Right renal pelvis (tissue), 4 donors: Measurements from ENCODE around the gene EPS8. TPM values are rescaled to one million over a fixed set of nuclear protein-coding genes. Genes with fewer than 3 reads are reported as not detected.

Experiments used
- DNase-seq, 4 donors: peaks; one replicate each; pipeline ENCODE4 v3.0.0-alpha.2; 2013; ENCODE audit warnings: low read depth in 4 of 4, low spot score in 3 of 4, missing footprints in 1 of 4
- polyA plus RNA-seq, 4 donors: library from polyadenylated mRNA; unstranded; fragments of 120-200 nt; gene quantifications; one replicate each; pipeline ENCODE4 v1.2.1, GENCODE V29; 2013; ENCODE audit not compliant: insufficient read length in 4 of 4

The EPS8 gene
- 10 to 100 TPM; 56.9 to 65.8 (median 61.9) TPM for polyA plus RNA-seq

DNA sequence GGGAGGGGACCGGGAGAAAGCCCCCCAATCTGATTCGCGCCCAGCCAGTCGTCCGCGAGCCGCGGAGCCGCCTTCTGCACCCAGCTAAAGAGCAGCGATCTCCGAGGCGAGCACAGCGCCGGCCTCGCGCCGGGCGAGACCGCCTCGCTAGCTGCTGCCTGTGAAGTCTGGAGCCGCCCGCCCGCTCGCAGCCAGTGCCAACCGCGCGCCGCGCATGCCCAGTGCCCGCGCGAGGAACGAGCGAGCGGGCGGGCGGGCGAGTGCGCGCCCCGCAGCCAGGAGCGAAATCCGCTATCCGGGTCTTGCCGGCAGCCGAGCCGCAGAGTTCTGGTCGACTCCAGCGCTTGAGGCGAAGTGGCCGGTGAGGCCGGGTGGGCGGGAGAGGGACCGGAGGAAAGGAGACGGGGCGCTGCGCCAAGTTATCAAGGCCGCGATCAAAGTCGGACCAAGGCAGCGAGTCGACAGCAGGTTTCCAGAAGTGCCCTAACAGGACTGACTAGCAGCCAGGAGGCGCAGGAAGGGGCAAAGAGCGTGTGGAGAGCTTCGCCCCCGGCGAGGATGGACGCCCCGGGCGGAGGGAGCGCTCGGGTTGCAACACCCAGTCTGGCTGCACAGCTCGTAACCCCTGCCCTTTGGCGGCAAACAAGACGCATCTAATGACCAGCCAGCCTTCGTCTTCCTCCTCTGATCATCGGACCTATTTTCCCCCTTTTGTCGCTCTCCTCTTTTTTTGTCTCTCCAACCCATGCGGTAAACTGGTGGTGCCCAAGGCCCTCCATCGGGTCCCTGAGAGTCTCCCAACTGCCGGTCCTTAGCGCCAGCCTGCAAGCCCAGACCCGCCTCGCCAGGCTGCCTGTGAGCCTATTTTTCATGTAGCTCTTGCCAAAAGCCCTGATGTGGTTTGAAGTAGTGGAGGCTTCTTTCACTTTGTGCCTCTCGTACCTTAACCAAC is at the start of gene EPS8:
Gene EPS8 (minus strand): TSS at position 169 of the 952 bp plus-strand sequence. CDS start 106,437 bp downstream, outside the sequence.
- DNase-seq, result peak; percentile 81 to 86 (median 84)

DNA sequence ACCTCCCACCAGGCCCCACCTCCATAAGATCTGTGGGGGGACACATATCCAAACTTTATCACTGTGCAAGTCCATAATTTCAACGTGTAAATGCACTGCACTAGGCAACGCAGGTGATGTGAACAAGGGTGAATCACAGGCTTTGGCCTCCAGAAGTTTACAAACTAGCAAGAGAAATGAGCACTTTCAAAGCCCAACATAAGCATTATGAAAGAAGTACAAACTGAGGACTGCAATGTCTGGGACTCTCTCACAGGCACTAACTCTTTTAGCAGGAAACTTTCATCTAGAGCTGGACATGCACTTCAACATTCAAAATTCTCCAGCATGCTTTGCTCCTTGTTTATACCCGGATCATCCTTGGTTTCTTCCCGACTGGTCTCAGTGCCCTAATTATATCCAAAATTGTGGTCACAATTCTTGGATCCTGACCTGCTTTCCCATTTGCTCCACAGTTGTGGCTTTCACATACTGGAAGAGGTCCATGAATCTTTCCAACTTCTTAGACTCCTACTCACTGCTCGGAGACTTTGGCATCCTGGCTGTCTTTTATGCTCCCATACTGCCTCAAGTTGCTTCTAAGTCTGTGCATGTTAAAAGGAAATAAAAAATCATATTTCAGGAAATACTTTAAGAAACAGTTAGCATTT is 48.1 kb upstream of the EPS8 start:
- DNase-seq, result no peak

DNA sequence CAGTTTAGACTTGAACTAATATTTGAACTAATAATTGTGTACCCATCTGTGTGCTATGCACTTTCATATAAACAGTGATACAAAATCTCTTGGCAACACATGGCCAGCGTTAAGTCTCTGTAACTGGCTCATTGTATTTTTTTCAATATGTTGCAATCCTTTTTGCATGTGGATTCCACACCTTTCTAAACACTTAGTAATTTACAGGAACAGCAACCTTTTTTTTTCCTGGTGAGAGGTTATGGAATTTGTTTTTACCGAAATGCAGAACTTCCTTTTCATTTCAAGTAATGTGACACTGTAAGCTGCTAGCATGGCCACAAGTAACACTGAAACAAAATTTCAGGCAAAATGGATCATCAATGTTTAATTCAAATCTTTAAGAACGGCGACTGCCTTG is 45.4 kb upstream of the EPS8 start:
- no peak for DNase-seq

DNA sequence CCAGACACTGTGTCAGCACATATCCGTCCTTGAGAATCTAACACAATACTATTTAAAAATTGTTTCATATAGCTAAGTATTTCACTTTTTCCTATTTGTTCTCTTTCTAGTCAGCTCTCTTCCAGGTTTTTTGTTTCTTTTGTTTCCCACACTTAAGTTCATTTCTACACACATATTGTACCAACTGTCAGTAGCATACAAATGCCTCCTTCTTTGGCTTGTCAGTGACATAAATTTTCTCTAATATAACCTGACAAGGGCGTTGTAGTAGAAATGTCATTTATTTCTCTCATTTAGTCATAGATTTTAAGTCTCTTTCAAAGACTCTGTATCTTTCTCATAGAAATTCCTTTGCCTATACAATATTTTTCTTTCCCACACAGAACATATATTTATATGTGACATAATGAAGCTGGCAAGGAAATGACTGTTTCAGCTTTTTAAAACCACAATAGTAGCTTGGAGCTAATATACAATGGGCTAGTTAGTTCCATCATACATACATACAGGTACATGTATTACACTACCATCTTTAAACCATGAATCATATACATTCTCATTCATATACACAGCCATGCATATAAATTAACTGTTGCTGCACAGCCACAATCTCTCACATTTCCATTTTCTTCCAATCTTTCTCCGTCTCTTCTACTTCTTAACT is 42.3 kb upstream of the EPS8 start:
- no peak for DNase-seq

DNA sequence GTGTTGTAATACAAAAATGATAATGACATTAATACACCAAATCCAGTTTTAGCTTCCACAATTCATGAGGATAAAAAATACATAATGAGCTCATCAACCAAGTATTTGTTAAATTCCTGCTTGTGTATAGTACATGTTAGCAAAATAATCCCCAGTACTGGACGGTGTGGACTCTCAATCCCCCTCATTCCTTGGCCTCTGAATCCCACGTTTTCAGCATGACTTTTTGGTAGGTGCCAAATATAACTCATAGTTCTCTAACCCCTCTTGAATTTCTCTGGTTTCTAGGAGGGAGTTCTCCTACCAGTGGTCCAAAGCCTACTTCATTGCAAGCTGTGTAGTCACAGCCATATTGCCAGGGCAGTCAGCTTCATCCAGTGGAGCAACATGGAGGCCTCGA is 41.4 kb upstream of the EPS8 start:
- DNase-seq, result no peak

DNA sequence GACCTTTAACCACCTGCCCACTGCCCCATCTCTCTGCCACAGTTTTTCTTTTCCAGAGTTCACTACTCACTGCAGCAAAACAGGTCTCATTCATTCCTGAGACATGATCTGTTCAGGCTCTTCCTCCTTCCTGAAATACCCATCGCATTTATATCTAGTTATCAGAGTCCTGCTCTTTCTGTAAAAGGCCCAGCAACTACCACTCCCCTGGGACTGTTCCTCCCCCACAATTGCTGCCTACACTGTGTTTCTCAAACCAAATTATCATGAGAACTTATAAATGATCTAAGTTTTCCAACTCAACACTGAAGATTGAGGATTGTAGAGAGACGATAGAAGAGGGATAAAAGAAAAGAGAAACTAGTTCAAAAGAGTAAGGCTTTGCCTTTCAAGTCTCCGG is 40.8 kb upstream of the EPS8 start:
- DNase-seq, result no peak

DNA sequence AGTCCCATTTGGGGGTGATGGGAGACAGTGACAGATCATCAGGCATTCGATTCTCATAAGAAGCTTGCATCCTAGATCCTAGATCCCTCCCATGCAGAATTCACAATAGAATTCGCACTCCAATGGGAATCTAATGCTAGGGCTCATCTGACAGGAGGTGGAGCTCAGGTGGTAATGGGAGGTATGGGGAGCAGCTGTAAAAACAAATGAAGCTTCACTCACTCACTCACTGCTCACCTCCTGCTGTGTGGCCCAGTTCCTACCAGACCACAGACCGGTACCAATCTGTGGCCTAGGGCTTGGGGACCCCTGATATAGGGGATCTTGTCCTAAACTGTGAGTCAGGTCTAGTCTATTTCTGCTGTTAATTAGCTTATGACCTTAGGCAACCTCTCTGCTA is 40.1 kb upstream of the EPS8 start:
- no peak for DNase-seq

DNA sequence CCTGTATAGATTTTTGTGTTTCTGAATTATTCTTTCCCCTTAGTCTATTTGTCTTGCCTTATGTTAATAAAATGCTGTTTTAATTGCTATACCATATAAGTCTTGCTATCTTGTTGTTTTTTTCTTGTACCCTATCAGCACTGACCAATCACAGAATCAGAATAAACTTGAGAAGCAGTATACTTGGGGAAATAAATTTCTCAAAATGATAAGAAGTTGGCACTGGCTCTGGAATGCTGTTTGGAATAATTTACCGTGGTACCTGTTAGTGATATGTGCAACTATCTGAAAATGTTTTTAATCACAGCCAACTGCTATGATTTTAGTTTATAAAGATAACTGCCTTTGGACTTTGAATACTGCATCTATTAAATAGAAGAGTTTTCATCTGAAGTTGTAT is 37.9 kb upstream of the EPS8 start:
- no peak for DNase-seq

DNA sequence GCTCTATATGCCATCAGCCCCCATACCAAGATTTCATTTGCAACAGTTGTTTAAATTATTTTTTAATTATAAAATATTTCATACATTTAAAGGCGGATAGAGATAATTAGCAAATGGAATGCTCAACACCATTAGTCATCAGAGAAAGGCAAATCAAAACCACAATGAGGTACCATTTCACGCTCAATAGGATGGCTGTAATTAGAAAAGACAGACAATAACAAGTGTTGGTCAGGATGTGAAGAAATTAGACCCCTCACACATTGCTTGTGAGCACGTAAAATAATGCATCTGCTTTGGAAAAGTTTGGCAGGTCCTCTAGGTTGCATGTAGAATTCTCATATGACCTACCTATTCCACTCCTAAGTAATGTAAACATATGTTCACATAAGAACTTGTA is 35.3 kb upstream of the EPS8 start:
- no peak for DNase-seq

DNA sequence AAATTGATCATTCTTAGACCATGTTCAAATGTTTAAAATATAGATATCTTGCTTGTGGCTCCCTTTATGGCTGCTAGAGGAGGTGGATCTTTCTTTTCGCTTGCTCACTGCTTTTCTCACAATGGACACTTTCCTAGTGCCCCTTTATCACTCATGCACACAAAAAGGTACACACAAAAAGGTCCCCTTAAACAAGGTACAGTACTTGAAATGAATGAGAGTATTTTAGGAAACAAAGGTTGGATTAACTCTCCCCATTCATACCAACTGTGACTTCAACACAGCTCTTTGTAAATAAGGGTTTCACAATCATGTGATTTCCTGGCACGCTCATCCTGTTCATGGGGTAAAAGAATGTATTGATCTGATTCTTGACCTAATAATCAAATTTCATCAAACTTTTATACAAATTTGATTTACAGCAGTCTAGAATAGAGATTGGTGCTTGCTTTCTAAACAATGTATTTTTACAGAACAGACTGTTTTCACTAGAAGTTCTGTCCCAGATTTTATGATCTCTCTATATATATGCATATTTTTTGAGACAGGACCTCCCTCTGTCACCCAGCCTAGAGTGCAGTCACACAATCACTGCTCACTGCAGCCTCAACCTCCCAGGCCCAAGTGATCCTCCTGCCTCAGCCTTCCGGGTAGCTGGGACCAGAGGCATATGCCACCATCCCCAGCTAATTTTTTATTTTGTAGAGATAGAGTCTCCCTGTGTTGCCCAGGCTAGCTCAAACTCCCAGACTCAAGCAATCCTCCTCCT is 34.4 kb upstream of the EPS8 start:
- no peak for DNase-seq

DNA sequence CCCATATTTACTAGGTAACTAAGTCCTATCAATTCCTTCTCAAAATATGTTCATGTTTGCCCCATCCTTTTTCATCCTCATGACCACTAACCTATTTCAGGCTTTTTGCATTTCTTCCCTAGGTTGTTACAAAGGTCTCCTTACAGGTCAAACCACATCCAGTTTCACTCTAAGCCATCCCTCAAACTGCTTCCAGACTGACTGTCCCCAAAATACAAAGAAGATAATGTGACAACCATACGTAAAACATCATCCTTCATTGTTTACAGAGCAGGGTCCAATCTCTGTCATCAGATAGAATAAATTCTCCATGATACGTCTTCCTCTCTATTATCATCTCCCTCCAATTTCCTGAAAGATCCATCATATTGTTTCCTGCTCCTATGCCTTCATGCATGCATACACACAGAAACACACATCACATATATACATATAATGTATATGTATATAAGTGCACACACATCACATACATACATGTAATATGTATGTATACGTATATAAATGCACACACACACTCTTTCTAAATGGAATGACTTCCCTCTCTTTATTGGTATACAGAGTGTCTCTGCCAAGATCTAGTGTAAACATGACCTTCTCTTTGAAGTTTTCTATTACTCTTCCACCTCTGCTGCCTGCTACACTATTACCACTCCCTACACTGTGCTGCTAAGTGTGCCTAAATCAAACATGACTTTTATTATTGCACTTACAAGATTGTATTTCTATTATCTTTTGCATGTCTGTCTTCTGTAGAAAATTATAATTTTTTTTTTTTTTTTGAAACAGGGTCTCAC is 30.7 kb upstream of the EPS8 start:
- DNase-seq, result no peak

DNA sequence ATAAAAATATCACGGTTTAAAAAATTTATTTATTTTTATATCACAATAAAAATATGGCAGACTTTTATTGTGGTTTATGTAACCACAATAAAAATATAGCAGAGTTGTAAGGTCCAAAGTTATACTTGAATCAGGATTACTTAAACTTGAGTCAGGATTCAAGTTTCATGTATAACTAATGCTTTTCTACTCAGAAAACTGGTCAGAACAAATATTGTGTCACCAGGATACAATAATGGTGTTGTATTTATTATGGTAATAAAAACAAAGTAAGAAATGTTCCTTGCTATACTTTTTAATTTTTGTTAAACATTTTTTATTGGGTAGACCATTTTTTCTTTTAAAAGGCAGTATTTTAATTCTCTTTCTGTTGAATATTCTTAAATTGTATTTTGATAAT is 29.2 kb upstream of the EPS8 start:
- no peak for DNase-seq

DNA sequence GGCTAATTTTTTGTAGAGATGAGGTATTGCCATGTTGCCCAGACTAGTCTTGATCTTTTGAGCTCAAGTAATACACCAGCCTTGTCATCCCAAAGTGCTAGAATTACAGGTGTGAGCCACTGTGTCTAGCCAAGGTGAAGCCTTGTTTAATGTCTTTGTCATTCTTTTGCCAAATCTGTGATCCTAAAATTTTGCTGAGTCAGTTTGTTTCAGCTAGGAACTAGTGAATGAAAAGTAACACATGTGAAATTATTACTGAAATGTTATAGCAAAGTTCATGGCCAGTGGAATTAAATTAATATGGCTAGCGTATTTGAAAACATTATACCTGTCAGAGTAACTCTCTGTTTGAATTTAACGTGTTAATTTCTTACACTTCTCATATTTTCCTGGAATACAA is 26.5 kb upstream of the EPS8 start:
- DNase-seq, result no peak

DNA sequence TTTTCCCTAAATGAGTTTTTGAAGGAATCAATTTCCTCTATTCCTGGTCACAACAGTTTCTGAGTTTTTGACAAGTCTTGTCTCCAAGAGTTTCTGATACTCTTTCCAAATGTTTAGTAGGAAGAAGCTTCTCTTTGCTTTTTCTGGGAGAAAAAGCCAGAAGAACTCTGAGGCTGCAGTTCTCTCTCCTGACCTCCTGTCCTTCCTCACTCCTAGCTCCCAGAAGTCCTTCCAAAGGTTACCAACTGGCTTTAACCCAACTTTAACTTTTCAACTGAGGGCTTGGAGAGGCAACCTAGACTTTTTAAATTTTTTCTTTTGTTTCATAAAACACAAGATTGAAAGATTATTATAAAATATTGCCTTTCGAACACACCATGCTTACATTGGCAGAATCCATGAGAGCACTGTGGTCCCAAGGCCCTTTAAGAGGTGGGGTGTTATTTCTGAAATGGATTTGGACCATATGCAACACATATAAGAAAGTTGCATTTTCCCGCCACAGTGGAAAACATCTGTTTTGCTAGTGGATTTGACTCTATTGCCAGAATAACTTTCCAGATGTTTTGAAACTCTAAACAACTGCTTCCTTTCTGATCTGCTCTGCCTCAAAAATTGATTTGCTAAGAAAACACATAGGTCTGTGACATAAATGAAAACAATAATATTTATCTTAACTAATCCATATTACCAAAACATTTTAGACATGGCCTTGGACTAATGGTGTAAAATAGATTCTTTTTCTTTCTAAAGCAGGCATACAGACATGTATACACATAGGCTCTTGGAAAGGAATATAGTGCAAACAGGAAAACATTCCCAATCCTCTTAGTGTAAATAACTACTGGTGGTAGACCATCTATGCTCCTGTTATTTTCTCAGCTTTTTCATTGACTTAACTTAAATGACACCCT is 22.3 kb upstream of the EPS8 start:
- DNase-seq, result peak in 1 of 4 donors; percentile 30

DNA sequence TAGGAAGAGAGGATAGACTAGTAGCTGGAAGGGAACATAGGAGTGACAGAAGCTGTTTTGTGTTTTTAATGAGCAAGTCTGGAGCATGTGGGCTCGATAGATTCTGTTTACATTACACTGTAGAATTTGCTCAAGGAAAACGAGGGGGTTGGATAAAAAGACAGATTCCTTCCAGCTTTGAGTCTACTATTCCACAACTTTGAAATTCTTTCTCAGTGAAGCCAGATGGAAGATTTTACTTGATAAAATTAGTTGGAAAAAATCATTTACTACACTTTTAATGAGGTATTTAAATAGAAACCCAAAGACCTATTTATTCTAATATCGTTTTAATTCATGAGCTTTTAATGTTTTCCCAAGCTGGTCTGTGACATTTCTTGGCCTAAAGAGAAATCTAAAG is 19.5 kb upstream of the EPS8 start:
- peak in 2 of 4 donors; percentile 30 to 49 for DNase-seq

DNA sequence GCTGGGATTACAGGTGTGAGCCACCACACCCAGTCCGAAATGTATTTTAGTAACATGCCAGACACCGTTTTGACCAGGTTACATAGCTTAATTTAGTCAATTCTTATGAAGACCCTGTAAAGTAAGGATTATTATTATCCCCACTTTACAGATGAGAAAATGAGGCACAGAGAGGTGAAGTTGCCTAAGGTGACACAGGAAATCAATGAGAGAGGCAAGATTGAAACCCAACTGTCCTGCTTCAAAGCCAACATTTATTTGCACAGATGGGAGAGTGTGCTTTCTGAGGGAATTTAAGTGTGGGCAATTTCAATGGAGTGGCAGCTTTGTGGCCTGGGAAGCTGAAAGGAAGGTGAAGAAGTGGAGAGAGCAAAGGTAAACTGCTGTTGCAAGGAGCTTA is 19.1 kb upstream of the EPS8 start:
- no peak for DNase-seq

DNA sequence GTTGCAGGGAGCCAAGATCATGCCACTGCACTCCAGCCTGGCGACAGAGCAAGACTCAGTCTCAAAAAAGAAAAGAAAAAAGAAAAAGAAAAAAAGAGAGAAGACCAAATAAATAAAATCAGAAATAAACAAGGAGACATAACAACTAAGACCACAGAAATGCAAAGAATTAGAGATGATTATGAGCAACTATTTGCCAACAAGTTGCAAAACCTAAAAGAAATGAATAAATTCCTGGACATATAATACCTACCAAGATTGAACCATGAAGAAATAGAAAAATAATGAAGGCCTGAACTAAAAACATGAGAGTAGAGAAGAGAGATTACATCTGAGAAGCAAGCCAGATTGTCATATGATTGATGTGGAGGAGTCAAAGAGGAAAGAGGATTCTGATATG is 17.6 kb upstream of the EPS8 start:
- no peak for DNase-seq

DNA sequence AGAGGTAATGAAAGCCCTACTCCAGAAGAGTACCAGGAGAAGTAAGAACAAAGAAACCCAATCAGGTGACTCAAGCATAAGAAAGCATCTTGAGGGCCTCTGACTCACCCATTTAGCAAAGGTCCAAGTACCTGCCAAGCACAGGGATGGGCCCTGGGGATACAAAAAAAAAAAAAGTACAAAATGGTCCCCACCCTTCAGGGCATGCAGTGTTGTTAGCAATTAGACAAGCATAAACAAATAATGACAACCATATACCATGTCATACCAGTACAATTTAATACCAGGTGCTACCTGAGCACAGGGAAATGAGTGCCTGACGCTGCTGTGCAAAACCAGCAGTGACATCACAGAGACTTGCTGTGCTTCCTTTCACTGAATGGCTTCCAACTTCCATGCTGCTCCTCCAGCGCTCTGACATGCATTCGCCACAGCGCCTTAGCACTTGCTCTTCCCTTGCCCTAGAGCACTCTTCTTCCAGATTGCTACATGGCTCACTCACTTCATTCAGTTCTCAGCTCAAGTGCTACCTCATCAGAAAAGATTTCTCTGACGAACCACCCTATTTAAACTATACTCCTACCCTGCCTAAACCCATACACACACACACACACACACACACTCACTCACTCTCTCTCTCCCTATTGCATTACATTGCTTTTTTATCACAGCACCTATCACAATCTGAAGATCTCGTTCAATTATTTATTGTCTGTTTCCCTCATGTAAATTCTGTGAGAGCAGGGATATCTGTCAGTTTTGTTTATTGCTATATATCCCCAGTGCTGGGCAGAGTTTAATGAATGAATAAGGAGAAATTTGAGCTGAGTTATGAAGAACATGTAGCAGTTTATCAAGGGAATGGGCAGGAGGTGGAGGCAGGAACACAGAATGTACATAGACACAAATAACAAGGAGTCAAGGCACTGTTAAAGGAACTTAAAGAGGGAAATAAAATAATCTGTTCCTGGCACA is 12.9 kb upstream of the EPS8 start:
- no peak for DNase-seq
